IPS-NIHi11 (cell line): ENCODE measurements around the gene MICAL2.

Source experiments
- DNase-seq: peaks from one replicate; pipeline ENCODE4 v3.0.0; 2012; ENCODE audit warnings: mixed read lengths, low spot score

MICAL2 gene, protein sequence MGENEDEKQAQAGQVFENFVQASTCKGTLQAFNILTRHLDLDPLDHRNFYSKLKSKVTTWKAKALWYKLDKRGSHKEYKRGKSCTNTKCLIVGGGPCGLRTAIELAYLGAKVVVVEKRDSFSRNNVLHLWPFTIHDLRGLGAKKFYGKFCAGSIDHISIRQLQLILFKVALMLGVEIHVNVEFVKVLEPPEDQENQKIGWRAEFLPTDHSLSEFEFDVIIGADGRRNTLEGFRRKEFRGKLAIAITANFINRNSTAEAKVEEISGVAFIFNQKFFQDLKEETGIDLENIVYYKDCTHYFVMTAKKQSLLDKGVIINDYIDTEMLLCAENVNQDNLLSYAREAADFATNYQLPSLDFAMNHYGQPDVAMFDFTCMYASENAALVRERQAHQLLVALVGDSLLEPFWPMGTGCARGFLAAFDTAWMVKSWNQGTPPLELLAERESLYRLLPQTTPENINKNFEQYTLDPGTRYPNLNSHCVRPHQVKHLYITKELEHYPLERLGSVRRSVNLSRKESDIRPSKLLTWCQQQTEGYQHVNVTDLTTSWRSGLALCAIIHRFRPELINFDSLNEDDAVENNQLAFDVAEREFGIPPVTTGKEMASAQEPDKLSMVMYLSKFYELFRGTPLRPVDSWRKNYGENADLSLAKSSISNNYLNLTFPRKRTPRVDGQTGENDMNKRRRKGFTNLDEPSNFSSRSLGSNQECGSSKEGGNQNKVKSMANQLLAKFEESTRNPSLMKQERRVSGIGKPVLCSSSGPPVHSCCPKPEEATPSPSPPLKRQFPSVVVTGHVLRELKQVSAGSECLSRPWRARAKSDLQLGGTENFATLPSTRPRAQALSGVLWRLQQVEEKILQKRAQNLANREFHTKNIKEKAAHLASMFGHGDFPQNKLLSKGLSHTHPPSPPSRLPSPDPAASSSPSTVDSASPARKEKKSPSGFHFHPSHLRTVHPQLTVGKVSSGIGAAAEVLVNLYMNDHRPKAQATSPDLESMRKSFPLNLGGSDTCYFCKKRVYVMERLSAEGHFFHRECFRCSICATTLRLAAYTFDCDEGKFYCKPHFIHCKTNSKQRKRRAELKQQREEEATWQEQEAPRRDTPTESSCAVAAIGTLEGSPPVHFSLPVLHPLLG

DNA sequence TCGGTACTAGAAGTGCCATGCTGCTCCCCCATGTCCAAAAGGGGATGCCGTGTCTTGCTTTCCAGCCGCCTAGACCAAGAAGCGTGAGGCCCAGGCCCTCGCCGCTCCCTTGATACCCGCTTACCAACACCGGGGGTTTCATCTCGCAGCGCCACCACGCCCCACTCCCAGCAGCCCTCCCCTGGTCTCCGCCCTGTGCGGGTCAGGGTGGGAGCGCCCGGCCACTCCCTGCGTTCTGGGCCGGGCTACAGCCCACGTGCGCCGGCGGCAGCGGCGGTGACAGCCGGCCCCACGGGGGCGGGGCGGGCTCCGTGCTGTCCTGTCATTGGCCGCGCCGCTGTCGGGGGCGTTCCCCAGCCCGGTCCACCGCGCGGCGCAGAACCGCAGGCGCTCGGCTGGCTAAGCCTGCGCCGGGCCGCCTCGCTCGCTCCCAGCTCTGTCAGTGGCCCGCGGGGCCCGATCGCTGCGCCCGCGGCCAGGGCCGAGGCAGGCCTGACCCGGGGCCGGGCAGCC is at the start of gene MICAL2:
MICAL2 (plus strand) TSS at position 390 of the 513 bp plus-strand sequence. CDS start 51,566 bp downstream, outside the sequence.
- DNase-seq = peak; percentile 99

DNA sequence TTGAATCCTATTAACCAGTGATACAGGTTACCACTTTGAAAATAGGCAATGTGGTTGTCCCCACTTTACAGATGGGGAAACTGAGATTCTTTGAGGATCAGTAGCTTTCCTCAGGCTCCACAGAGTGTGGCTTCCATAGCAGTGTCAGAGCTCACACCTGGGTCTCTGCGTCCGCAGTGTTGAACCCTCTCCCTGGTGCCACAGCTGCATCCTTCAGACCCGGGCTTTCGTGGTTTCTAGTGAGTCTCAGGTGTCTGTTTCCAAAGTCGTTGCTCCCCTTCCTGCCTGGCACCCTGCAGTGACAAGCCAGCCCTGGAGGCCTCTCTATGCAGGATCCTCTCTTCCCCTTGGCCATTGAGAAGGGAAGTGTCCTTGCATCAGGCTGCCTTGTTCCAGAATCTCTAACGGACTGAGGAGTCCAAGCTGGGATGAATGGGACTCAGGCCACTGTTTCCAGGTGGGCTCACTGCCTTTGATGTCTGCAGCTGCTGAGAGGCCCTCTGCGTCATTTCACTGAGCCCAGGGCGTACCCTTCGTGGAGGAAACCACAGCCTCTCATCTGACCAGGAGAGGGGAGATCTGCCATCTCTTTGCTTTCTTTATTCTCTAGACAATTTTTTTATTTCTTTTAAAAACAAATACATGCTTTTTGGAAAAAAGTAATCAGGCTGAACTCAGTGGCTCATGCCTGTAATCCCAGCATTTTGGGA is 48.4 kb upstream of the MICAL2 start:
- DNase-seq = no peak

DNA sequence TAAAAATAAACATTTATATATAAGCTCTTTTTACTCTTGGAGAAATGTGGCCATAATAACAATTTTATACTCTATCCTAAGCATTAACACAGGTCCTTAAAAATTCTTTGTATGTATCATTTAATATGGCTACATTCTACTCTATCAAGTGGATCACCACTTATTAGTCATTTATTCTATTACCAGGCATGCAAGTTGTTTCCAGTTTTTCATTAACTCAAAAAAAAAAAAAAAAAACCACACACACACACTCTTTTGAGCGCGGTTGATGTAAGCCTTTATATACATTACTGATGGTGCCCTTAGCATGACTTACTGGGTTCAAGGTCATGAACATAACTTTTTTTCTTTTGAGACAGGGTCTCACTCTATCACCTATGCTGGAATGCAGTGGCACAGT is 47.1 kb upstream of the MICAL2 start:
- DNase-seq = no peak

DNA sequence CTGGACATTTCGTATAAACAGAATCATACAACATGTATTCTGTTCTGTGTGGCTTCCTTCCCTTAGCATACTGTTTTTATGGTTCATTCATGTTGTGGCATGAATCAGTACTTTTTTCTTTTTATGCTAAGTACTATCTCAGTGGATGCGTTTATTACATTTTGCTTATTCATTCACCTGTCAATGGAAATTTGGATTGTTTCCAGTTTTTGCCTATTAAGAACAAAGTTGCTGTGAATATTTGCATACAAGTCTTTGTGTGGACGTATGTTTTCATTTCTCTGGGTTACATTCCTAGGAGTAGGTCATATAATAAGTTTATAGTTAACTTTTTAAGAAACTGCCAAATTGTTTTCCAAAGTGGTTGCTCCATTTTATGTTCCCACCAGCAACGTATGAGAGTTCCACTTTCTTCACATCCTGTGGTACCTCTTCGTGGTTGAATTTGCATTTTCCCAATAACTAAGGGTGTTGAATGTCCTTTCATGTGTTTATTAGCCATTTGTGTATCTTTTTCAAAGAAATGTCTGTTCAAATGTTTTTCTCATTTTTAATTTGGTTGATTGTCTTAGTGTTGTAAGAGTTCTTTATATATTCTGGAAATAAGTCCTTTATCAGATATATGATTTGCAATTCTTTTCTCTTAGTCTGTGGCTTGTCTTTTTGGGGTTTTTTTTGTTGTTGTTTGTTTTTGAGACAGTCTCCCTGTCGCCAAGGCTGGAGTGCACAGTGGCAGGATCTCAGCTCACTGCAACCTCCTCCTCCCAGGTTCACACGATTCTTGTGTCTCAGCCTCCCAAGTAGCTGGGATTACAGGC is 46.0 kb upstream of the MICAL2 start:
- no peak for DNase-seq

DNA sequence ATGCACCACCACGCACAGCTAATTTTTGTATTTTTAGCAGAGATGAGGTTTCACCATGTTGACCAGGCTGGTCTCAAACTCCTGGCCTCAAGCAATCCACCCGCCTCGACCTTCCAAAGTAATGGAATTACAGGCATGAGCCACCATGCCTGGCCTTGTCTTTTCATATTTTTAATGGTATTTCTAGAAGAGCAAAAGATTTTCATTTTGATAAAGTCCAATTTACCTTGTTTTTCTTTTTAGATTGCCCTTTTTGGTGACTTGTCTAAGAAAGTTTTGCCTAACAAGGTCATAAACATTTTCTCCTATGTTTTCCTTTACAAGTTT is 45.5 kb upstream of the MICAL2 start:
- no peak for DNase-seq

DNA sequence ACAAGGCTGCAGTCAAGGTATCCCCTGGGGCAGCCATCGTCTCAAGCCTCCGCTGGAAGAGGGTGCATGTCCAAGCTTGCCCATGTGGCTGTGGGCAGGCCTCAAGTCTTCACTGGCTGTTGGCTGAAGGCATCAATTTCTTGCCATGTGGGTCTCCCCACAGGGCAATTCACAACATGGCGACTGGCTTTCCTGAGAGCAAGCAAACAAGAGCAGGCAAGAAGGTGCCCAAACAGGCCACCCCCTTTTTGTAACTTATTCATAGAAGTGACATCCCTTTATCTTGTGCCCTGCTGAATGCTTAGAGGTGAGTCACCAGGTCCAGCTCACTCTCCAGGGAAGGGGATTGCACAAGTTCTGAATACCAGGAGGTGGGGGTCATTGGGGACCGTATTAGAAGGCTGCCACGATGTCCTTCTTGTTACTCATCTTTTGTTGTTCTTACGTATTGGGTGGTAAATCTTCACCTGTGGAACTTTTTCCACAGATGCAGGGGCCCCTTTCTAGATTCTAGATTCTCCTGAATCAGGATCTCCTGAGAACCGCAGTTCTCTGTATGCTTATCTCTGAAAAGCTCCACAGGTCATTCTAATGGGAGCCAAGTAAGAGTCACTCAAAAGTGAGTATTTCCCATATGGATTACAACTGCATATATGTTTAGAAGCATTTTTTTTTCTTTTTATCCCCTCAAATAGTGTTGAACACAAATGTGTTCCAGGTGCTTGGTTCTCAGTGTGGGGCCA is 44.2 kb upstream of the MICAL2 start:
- DNase-seq = no peak

DNA sequence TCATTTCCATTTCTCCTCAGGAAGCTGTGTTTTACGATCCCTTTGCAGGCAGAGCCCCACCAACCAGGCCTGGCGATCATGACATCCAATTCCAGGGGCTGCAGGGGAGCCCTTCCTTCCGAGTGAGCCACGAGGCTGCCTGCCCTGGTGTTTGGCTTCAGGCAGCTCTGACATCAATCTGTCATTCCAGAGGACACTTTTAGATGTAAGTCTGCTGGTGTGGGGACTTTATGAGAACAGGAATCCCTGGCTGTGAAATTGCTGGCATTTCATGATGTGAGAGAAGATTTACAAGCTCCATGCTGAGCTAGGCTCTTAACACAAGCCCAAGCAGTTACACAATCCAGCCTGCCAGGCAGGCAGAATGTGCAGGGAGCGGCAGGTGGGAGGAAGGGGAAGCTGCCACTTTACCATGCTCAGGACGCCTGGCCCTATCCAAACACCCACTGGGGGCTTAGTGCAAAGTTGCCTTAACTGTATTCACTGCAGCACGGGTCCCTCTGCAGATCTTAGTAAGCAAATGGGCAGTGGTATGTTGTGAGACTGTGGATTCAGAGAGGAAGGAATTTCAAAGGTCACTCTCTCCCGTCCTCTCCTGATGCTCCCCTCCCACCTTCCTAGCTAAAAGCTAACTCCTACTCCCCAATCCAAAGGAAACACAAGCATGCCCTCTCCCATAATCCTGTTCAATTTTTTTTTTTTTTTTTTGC is 43.4 kb upstream of the MICAL2 start:
- DNase-seq = no peak

DNA sequence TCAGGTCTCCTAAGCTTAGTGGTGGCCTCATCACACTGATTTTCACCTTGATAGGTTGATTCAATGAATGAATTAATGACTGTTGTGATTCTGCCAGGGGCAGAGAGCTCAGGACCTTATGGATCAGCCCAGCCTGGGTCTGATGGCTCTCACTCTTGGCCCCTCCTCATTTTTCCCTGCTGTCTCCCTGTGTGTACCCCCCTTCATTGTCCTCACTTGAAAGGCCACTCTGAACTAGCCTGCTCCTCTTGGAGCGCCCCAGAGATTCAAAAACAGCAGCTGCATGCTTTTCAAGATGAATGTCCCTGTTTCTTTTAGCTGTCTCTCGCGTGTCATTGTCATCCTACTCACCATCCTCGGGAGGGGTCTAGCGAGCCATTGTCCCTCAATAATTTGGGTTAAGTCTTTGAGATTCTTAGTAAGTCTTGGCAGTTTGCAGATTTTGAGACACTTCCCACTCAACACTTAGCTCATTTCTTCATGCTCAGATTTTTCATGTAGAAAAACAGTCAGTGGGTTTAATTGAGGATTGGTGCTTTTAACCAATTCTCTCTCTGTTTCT is 42.5 kb upstream of the MICAL2 start:
- DNase-seq = no peak

DNA sequence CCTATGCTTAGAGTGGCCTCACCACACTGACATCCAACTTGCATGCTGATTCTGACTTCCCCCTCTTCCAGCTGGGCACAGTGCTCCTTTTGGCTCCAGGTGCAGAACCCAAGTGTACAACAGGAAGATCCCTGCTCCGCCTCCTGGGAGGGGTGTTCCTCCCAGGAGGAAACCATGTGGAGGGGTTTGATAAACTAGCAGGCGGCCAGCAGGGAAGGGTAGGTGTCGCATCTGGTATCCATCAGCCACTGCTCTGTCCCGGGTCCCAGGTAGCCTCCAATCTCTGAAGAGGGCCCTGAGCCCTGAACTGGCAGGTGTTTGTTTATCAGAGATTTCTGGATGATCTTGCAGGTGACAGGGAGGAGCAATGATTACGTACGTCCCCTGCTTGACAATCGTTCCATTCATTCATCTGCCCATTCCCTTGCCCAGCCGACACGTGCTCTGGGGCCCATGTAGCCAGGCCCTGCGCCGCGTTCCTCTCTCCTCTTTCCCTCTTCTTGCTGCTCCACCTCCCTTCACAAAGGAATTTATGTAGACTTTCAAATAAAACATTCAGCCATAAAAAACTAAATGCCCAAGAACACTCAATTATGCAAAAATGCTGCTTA is 41.2 kb upstream of the MICAL2 start:
- DNase-seq = no peak

DNA sequence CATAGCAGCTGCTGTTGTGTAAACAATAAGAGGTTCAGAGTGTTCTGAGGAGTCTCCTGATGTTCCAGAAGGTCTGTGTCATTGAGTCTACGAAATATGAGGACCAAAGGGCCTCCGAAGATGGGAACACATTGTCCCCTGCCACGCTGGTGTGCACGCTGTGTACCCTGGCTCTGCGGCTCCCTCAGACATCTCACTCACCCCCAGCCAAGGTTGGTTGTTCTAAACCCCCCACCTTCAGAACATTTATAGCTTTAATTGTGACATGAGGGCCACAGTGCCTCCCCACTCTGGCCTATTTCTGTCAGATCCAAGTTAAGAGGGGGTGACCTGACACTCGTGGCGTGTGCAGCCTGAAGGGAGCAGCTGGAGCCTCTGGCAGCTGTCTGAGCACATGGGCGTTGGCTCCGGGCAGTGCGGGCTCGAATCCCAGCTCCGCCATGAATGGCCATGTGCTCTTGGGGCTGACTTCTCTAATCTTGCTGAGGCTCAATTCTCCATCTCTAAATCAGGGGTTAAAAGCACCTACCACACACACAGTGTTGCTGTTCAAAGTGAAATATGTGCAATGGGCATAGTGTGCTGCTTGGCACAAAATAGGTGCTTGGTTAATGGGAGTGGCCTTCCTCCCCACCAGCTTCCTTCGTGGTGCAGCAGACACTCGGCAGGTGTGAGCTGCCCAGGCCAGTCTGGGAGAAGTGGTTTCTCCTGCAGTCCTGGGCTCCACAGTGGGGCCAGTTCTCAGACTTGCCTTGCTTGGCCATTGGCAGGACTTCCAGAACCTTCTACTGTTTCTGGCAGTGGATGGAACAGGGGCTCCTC is 39.7 kb upstream of the MICAL2 start:
- no peak for DNase-seq

DNA sequence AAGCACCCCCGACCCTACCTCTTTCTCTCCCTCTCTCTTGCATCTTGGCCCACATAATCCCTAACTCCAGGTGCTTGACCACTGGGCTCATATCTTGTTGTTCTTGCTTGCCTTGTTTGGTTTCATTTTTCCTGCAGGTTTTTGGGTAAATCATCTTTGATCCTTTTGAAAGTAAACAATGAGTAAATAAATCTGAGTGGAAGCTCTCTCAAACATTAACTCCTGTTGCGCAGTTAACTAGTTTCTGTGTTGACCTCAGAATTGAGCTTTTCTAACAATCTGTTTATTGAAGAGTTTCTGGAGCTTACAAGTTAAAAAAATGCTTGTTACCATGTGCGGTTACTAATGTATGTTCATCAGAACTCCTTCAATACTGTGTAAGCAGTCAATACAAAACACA is 38.8 kb upstream of the MICAL2 start:
- no peak for DNase-seq

DNA sequence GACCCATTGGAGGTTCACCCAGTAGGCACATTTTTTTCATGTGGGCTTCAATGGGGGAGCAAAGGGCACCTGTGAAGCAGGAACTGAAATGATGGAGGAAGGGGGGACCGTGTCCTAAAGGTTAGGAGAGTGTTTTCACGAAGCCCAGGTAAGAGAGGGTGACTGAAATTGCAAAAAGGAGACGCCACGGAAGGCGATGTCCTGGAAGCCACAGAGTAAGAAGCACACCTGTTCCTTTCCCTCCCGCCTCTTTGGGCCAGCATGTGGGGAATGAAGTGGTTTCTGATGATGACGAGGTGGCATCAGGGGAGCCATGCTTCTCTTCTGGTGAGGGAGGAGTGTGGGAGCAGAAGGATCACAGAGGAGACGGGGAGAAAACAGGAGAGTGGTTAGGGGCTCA is 37.0 kb upstream of the MICAL2 start:
- DNase-seq = no peak

DNA sequence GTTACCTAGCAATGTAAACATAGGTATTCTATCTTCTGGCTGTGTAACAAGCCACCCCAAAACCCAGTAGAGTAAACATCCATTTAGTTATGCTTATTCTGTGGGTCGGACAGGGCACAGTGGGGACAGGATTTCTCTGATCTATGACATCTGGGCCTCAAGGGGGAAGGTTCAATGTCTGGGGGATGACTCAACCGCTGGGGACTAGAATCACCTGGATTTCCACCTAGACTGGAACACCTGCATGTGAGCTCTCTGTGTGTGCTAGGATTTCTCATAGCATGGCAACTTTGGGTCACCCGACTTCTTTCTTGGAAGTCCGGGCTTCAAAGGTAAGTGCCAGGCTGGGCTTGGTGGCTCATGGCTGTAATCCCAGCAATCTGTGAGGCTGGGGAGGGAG is 36.5 kb upstream of the MICAL2 start:
- DNase-seq = no peak

DNA sequence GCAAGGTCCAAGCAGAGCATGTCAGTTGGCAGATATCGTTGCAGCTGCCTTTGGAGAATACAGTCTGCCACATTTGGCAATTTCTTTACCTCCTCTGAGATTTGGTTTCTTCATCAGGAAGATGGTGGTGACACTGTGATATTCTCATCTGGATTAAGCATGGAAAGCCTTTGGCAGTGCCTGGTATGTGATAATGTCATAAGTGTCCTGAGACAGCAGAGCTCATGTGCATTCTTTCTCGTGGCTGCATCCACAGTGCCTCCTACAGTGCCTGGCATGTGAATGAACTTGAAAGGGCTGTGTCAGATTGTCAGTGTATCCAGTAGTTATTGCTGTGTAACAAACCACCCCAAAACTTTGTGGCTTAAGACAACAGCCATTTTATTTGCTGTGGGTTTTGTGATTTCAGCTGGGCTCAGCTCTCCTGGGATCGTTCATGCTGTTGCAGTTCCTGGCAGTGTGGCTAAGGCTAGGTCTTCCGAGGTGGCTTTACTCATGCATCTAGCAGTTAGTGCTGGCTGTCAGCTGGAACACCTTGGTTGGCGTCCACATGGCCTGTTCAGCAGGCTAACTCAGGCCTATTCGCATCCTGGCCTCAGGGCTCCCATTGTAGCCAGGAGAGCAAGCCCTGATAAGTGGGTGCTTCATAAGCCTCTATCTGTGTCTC is 35.7 kb upstream of the MICAL2 start:
- no peak for DNase-seq

DNA sequence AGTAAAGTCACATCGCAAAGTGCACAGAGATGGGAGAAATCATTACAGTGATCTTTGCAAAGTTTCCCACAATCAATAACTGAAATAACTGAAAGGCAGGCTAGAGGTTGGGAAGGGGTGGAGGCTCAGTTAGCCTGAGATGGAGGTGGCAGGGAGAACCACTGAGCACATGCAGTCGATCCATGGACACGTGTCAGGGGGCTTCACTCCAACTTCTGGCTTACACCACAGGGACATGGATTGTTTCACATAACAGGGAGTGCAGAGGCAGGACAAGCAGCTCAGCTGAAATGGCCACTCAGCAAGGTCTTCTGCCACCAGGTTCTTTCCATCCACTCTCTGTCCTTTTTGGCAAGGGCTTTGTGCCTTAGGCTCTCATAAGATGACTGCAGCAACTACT is 35.1 kb upstream of the MICAL2 start:
- DNase-seq = no peak

DNA sequence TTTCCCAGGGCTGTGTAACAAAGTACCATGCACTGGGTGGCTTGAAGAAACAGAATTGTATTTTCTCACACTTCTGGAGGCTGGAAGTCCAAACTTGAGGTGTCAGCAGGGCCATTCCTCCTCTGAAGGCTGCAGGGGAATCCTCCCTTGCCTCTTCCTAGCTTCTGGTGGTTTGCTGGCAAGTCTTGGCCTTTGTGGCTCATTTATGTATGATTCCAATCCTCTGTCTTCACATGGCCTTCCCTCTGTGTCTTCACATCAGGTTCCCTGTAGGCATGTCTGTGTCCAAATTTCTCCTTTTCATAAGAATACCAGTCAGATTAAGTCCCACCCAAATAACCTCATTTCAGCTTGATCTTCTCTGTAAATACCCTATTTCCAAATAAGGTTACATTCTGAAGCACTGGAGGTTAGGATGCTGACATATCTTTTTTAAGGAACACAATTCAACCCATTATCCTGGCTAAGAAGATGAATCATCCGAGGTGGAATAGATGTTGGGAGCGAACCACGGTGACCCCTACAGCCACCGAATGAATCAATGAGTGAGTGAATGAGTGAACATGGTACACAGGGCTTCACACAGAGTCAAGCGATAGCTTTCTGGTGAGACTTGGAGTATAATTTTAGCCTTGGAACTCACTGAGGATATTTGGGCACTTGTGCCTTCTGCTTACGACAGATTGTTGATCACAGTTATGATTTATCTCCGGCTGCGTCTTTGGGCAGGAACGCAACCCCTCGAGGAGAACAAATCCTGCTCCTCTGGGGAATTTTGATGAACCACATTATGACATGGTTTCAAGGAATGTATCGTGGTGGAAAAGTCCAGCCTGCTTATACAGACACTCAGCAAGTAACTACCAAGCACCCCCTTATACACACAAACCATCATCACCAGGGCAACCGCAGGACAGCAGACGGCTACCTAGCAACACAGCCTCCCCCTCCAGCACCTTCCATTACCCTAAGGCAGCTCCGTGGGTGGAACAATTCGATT is 34.3 kb upstream of the MICAL2 start:
- DNase-seq = no peak
